IMR-90 (cell line): ENCODE results near the gene HDAC3. TPM values are rescaled to one million over a fixed set of nuclear protein-coding genes. Genes with fewer than 3 reads are reported as not detected.

Experiments used
- ATAC-seq: fragments of 200-7000 bp; cut with Tn5 transposase; 2 replicates; pipeline ENCODE4 v1.9.1; 2020; ENCODE audit warnings: low read depth, mild to moderate bottlenecking, moderate library complexity
- BruUV-seq: library from RNA; stranded (reverse); fragments of 400-500 nt; replicated peaks from 2 replicates; lab custom pipeline; 2021; lab: Mats Ljungman, UMichigan
- CTCF ChIA-PET: fragments of 300-600 bp; formaldehyde crosslinking; extraction: SDS; loops from one replicate; lab custom pipeline; 2021; ENCODE audit warnings: antibody characterized with exemption; lab: Yijun Ruan, JAX
- POLR2A ChIA-PET: fragments of 300-600 bp; sonication (Branson Sonifier 250); formaldehyde crosslinking; loops from one replicate; lab custom pipeline; 2022; ENCODE audit warnings: antibody characterized with exemption; ENCODE audit not compliant: unreplicated experiment; lab: Charles Lee
- DNase-seq: peaks from one replicate; pipeline ENCODE4 v3.0.0; 2013
- H2AFZ ChIP-seq: replicated peaks from 2 replicates; pipeline ENCODE3; 2013; ENCODE audit warnings: low read length, mild to moderate bottlenecking; ENCODE audit not compliant: poor library complexity
- H2AK5ac ChIP-seq: 2 replicates; pipeline ENCODE4 v1.6.1; 2013; ENCODE audit warnings: low read depth, low read length, inconsistent platforms
- H2AK9ac ChIP-seq: replicated peaks from 2 replicates; pipeline ENCODE3; 2013; ENCODE audit warnings: mild to moderate bottlenecking, low read depth, low read length, moderate library complexity; ENCODE audit not compliant: poor library complexity
- H2BK120ac ChIP-seq: 2 replicates; pipeline ENCODE4 v1.6.1; 2013; ENCODE audit warnings: low read depth, low read length, inconsistent platforms
- H2BK15ac ChIP-seq: 3 replicates; pipeline ENCODE4 v1.6.1; 2013; ENCODE audit warnings: low read depth, low read length, inconsistent platforms
- H2BK20ac ChIP-seq: 2 replicates; pipeline ENCODE4 v1.6.1; 2013; ENCODE audit warnings: low read depth, mild to moderate bottlenecking, inconsistent platforms, low read length, moderate library complexity
- H2BK5ac ChIP-seq: 2 replicates; pipeline ENCODE4 v1.6.1; 2013; ENCODE audit warnings: mild to moderate bottlenecking, low read depth, low read length, inconsistent platforms; ENCODE audit not compliant: poor library complexity, severe bottlenecking
- H3K14ac ChIP-seq: replicated peaks from 2 replicates; pipeline ENCODE4 v1.6.1; 2013; ENCODE audit warnings: low read depth, low read length, inconsistent platforms
- H3K18ac ChIP-seq: 2 replicates; pipeline ENCODE4 v1.6.1; 2013; ENCODE audit warnings: low read depth, low read length, control low read depth
- H3K23ac ChIP-seq: 2 replicates; pipeline ENCODE4 v1.6.1; 2013; ENCODE audit warnings: low read depth, low read length, inconsistent platforms
- H3K27ac ChIP-seq: 2 replicates; pipeline ENCODE4 v1.5.1; 2013; ENCODE audit warnings: mild to moderate bottlenecking, control low read depth, low read length; ENCODE audit not compliant: insufficient read depth
- H3K27me3 ChIP-seq: 2 replicates; pipeline ENCODE4 v1.6.1; 2013; ENCODE audit warnings: low read length; ENCODE audit not compliant: control insufficient read depth, insufficient read depth
- H3K36me3 ChIP-seq: 2 replicates; pipeline ENCODE4 v1.6.1; 2013; ENCODE audit warnings: low read length, mixed read lengths; ENCODE audit not compliant: control insufficient read depth, insufficient read depth
- H3K4ac ChIP-seq: 2 replicates; pipeline ENCODE4 v1.6.1; 2013; ENCODE audit warnings: low read depth, low read length, inconsistent platforms
- H3K4me1 ChIP-seq: 2 replicates; pipeline ENCODE4 v1.6.1; 2013; ENCODE audit warnings: low read length, mixed read lengths; ENCODE audit not compliant: control insufficient read depth, insufficient read depth
- H3K4me2 ChIP-seq: 2 replicates; pipeline ENCODE4 v1.6.1; 2013; ENCODE audit warnings: low read depth, mild to moderate bottlenecking, control low read depth, low read length, moderate library complexity
- H3K4me3 ChIP-seq: 2 replicates; pipeline ENCODE4 v1.5.1; 2013; ENCODE audit warnings: low read depth, mild to moderate bottlenecking, control low read depth, low read length, moderate library complexity; ENCODE audit not compliant: insufficient read depth
- H3K56ac ChIP-seq: 2 replicates; pipeline ENCODE4 v1.6.1; 2013; ENCODE audit warnings: low read length, inconsistent platforms; ENCODE audit not compliant: insufficient read depth; ENCODE audit errors: extremely low read depth
- H3K79me1 ChIP-seq, 2 experiments: 2 replicates each; pipeline ENCODE4 v1.6.1; 2013; ENCODE audit warnings: low read length in 2 of 2, inconsistent platforms in 1 of 2, low read depth in 1 of 2
- H3K9ac ChIP-seq: 2 replicates; pipeline ENCODE4 v1.6.1; 2013; ENCODE audit warnings: low read depth, low read length, control low read depth
- H3K9me1 ChIP-seq: 2 replicates; pipeline ENCODE4 v1.6.1; 2013; ENCODE audit warnings: low read length, inconsistent platforms; ENCODE audit not compliant: insufficient read depth
- H3K9me3 ChIP-seq: 2 replicates; pipeline ENCODE4 v1.6.1; 2013; ENCODE audit warnings: low read length; ENCODE audit not compliant: control insufficient read depth, insufficient read depth
- H4K20me1 ChIP-seq: 2 replicates; pipeline ENCODE4 v1.6.1; 2013; ENCODE audit warnings: low read length, inconsistent platforms; ENCODE audit not compliant: insufficient read depth
- H4K5ac ChIP-seq: 2 replicates; pipeline ENCODE4 v1.6.1; 2013; ENCODE audit warnings: mild to moderate bottlenecking, low read depth, low read length, control low read depth
- H4K8ac ChIP-seq, 2 experiments: 2 replicates each; pipeline ENCODE4 v1.6.1; 2013; ENCODE audit warnings: low read depth in 2 of 2, low read length in 2 of 2, control low read depth in 1 of 2, inconsistent platforms in 1 of 2
- H4K91ac ChIP-seq: 2 replicates; pipeline ENCODE4 v1.6.1; 2013; ENCODE audit warnings: low read depth, low read length, inconsistent platforms; ENCODE audit not compliant: insufficient read depth
- BHLHE40 ChIP-seq: fragments of 150-350 bp; IDR thresholded peaks from 2 replicates; pipeline ENCODE4 v1.6.1; 2016; ENCODE audit warnings: mild to moderate bottlenecking, low read depth, low read length
- CEBPB ChIP-seq: IDR thresholded peaks from 2 replicates; pipeline ENCODE4 v1.6.1; 2012; ENCODE audit warnings: low read depth, low read length, improper control_type of control experiment
- CHD1 ChIP-seq: IDR thresholded peaks from 2 replicates; pipeline ENCODE4 v1.6.1; 2012; ENCODE audit warnings: low read depth, low read length, improper control_type of control experiment
- CTCF ChIP-seq: conservative IDR thresholded peaks from 2 replicates; pipeline ENCODE4 v1.5.1; 2012; ENCODE audit warnings: mild to moderate bottlenecking, low read depth, low read length, improper control_type of control experiment
- ELK1 ChIP-seq: fragments of 150-350 bp; IDR thresholded peaks from 2 replicates; pipeline ENCODE4 v1.6.1; 2016; ENCODE audit warnings: low read depth, mild to moderate bottlenecking, low read length, moderate library complexity, borderline replicate concordance
- FOS ChIP-seq: fragments of 150-350 bp; IDR thresholded peaks from 2 replicates; pipeline ENCODE4 v1.6.1; 2016; ENCODE audit warnings: low read depth, low read length
- MAFK ChIP-seq: IDR thresholded peaks from 2 replicates; pipeline ENCODE4 v1.6.1; 2012; ENCODE audit warnings: low read depth, low read length, improper control_type of control experiment
- MAZ ChIP-seq: IDR thresholded peaks from 2 replicates; pipeline ENCODE4 v1.6.1; 2012; ENCODE audit warnings: low read depth, mild to moderate bottlenecking, low read length, improper control_type of control experiment, moderate library complexity, borderline replicate concordance
- MXI1 ChIP-seq: IDR thresholded peaks from 2 replicates; pipeline ENCODE4 v1.6.1; 2012; ENCODE audit warnings: low read depth, mild to moderate bottlenecking, low read length, moderate library complexity, borderline replicate concordance
- NFE2L2 ChIP-seq: fragments of 150-350 bp; IDR thresholded peaks from 2 replicates; pipeline ENCODE4 v1.6.1; 2016; ENCODE audit warnings: low read depth, mild to moderate bottlenecking, low read length
- POLR2A ChIP-seq: IDR thresholded peaks from 2 replicates; pipeline ENCODE4 v1.6.1; 2012; ENCODE audit warnings: mild to moderate bottlenecking, low read depth, low read length
- RAD21 ChIP-seq: IDR thresholded peaks from 2 replicates; pipeline ENCODE4 v1.6.1; 2012; ENCODE audit warnings: low read length, improper control_type of control experiment
- RCOR1 ChIP-seq: IDR thresholded peaks from 2 replicates; pipeline ENCODE4 v1.6.1; 2012; ENCODE audit warnings: mild to moderate bottlenecking, low read length, improper control_type of control experiment; ENCODE audit not compliant: insufficient replicate concordance
- RFX5 ChIP-seq: IDR thresholded peaks from 2 replicates; pipeline ENCODE4 v1.8.0; 2012; ENCODE audit warnings: low read depth, mild to moderate bottlenecking, low read length, moderate library complexity
- SMC3 ChIP-seq: fragments of 150-350 bp; IDR thresholded peaks from 2 replicates; pipeline ENCODE4 v1.6.1; 2016; ENCODE audit warnings: low read depth, mild to moderate bottlenecking, antibody characterized with exemption, low read length, moderate library complexity
- USF2 ChIP-seq: fragments of 150-350 bp; IDR thresholded peaks from 2 replicates; pipeline ENCODE4 v1.6.1; 2017; ENCODE audit warnings: mild to moderate bottlenecking, antibody characterized with exemption, low read length, low read depth
- WGBS, 2 experiments: methylation state at CpG; one replicate each; pipeline versions ENCODE4 v1.1.5 to v1.1.7; 2013; ENCODE audit warnings: missing lambda C conversion rate in 2 of 2; ENCODE audit not compliant: insufficient read length in 1 of 2; ENCODE audit errors: extremely low coverage in 2 of 2; 5-methylcytosine and 5-hydroxymethylcytosine counted together
- dilution Hi-C: fragments of 300-500 bp; cut with HindIII; formaldehyde crosslinking; loops from one replicate; pipeline ENCODE4 v1.14.3; 2018; ENCODE audit warnings: low sequenced_read_pairs; ENCODE audit not compliant: unreplicated experiment
- in situ Hi-C: fragments of 300-500 bp; cut with MboI; formaldehyde crosslinking; loops from 3 replicates; pipeline ENCODE4 v1.14.3; 2019; ENCODE audit warnings: low sequenced_read_pairs, inconsistent platforms, mixed read lengths
- intact Hi-C: fragments of 100-400 bp; cut with micrococcal nuclease; formaldehyde crosslinking; loops from 2 replicates; pipeline ENCODE4 v1.10.0; 2022
- polyA plus RNA-seq, 3 experiments: library from polyadenylated mRNA; depleted of rRNA; stranded (reverse); fragments of >200 nt; gene quantifications; 2 replicates each; pipeline ENCODE4 v1.2.3, GENCODE V29; 2012; ENCODE audit warnings: low replicate concordance in 1 of 3
- total RNA-seq: library from RNA; depleted of rRNA; stranded (reverse); fragments of >200 nt; gene quantifications from 2 replicates; pipeline ENCODE4 v1.2.3, GENCODE V29; 2012

Gene HDAC3
- total and polyA plus RNA-seq, 2 of the 4 experiments (the other 2 are of a cell fraction): 84.2 to 89.7 TPM

GRCh38 chr5:141685591-141685990 lies 48.9 kb upstream of the HDAC3 start:
- no peak overlapping the region for H3K27ac ChIP-seq
- no peak overlapping the region for H3K14ac ChIP-seq
- no peak for DNase-seq
- H3K79me1 ChIP-seq: peaks cover 3 to 10% of the 10 kb centered on the region in 2 experiments; a peak in 3 of 4 replicates
- intact Hi-C loops (no loop called here), in situ Hi-C loops (loop anchor here (25.0 kb wide), 1 partner anchor 427 kb away; the partner anchor contains the start of gene NDFIP1), dilution Hi-C loops (no loop called here)
- POLR2A ChIA-PET: no interaction called here
- TF ChIP-seq BHLHE40: no peak
- TF ChIP-seq MAFK: no peak
- TF ChIP-seq USF2: no peak
- TF ChIP-seq CEBPB: no peak
- no peak for TF ChIP-seq NFE2L2
- no peak for TF ChIP-seq FOS
- TF ChIP-seq SMC3: no peak
- TF ChIP-seq CTCF: no peak
- no peak for TF ChIP-seq ELK1
- no peak for TF ChIP-seq RAD21
- no peak for TF ChIP-seq RCOR1
- no peak for TF ChIP-seq RFX5
- no peak for TF ChIP-seq MAZ
- TF ChIP-seq POLR2A: no peak
- TF ChIP-seq MXI1: no peak
- TF ChIP-seq CHD1: no peak
- no peaks in the 10 kb centered on the region for H3K36me3 ChIP-seq
- no peak overlapping the region for H4K8ac ChIP-seq
- H2AK5ac ChIP-seq: no peak overlapping the region
- no peak overlapping the region for H3K56ac ChIP-seq
- 100% methylated on average over 1 of the region's 1 CpG; no CpG with 5 or more reads in 1 of the 2 experiments for WGBS, 2 experiments
- no peak overlapping the region for H2AFZ ChIP-seq
- no peak overlapping the region for H3K23ac ChIP-seq
- no peak overlapping the region for H3K18ac ChIP-seq
- peaks cover 13% of the 10 kb centered on the region for H3K9me1 ChIP-seq
- no peak overlapping the region for H4K5ac ChIP-seq
- no peaks in the 10 kb centered on the region for H3K9me3 ChIP-seq
- H2AK9ac ChIP-seq: no peak overlapping the region
- no peak overlapping the region for H2BK20ac ChIP-seq
- H3K9ac ChIP-seq: no peak overlapping the region
- no peak for ATAC-seq
- no TSS peak for BruUV-seq
- peaks cover 14% of the 10 kb centered on the region for H3K4me1 ChIP-seq
- H2BK5ac ChIP-seq: no peak overlapping the region
- peaks cover 21% of the 10 kb centered on the region for H3K27me3 ChIP-seq
- no peak overlapping the region for H3K4ac ChIP-seq
- no peak overlapping the region for H2BK15ac ChIP-seq
- CTCF ChIA-PET: interaction anchor here (0.6 kb wide), 1 partner anchor 93 kb away, joined by 4 read pairs; no protein-coding TSS in a partner anchor
- H4K91ac ChIP-seq: no peak overlapping the region
- H3K4me3 ChIP-seq: no peak overlapping the region
- no peak overlapping the region for H2BK120ac ChIP-seq
- no peak overlapping the region for H3K4me2 ChIP-seq
- H4K20me1 ChIP-seq: no peaks in the 10 kb centered on the region
